ENCODE results near the gene NUP214.

DNA sequence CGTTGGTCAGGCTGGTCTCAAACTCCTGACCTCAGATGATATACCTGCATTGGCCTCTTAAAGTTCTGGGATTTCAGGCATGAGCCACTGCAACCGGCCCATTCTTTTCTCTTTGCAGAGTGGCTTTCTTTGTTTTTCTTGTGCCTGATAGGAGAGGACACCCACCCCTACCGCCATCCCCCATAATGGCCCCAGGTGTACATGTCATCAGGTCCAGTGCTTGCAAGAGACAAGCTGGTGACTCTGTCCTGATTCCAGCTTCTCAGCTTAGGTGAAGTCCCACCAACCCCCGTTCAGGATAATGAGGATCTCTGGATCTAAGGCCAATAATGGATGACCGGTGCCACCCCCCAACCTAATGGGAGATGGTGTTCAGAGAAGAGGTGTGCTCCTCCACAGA is 31.4 kb upstream of the NUP214 start:
- TF ChIP-seq FOXK2 (IDR thresholded peaks at IDR 0.05) (no peak), ZNF384 (IDR thresholded peaks at IDR 0.05) (no peak), SP1 (IDR thresholded peaks at IDR 0.05) (no peak), NFRKB (IDR thresholded peaks at IDR 0.05) (no peak), FOXA1 (IDR thresholded peaks at IDR 0.05) (no peak)
- TF ChIP-seq, protein P1, sequence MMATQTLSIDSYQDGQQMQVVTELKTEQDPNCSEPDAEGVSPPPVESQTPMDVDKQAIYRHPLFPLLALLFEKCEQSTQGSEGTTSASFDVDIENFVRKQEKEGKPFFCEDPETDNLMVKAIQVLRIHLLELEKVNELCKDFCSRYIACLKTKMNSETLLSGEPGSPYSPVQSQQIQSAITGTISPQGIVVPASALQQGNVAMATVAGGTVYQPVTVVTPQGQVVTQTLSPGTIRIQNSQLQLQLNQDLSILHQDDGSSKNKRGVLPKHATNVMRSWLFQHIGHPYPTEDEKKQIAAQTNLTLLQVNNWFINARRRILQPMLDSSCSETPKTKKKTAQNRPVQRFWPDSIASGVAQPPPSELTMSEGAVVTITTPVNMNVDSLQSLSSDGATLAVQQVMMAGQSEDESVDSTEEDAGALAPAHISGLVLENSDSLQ (IDR thresholded peaks at IDR 0.05), result no peak
